DMS 273 treated with DMSO at 0.1 percent for 48 hours (cell line): ENCODE measurements around the gene VPS13A.
"Not testable (repeated sequence)": the region's sequence is repeated elsewhere in the genome, so short reads cannot be mapped to it uniquely, and the experiment has no call there.

Experiments used
- DNase-seq: peaks from one replicate; lab custom pipeline; 2025; lab: John Stamatoyannopoulos, UW

The VPS13A gene

DNA sequence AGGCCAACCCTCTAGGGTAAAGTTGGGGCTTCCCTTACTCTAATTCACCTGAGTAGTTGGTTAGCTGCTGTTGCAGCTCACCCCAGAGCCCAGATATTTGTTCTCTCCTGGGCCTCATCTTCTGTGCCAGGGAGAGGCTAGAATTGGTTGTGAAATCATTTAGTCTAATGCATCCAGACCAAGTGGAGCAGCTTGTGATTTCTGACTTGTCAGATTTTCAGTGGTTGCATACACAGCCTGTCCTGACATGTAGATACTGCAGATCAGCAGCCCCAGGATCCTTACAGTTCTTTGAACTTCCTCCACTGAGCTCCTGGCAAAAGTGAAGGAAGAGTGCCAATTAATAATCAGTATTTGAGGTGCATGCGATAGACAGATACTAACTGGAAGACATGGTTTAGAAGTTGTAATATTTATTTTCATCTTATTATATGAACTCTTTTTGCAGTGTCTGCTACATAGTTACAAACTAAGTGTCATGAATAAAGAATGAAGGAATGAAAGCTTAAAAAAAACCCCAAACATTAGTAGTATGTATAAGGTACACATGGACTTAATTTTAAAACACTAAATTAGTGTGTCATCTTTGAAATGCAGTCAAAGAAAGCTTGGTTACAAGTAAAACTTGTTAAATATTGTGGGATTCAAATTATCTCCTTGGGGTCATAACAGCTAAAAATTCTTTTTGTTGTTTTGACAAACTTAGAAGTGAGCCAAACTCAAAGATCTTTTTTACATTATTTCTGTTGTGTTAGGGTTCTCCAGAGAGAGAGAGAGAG is 128.5 kb downstream of the VPS13A start:
- no peak for DNase-seq

DNA sequence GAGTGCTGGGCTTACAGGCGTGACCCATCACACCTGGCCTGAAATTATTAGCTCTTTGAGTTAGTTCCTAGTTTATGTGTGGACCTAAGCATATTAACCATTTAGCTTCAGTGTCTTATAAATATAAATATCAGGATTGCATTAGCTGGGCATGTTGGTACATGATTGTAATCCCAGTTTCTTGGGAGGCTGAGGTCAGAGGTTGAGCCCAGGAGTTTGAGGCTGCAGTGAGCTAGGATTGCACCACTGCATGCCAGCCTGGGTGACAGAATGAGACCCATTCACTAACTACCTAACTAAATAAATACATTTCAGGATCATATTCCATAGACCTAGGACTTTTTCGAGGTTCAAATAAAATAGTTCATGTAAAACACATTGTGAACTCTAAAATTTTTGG is 129.8 kb downstream of the VPS13A start:
- no peak for DNase-seq

DNA sequence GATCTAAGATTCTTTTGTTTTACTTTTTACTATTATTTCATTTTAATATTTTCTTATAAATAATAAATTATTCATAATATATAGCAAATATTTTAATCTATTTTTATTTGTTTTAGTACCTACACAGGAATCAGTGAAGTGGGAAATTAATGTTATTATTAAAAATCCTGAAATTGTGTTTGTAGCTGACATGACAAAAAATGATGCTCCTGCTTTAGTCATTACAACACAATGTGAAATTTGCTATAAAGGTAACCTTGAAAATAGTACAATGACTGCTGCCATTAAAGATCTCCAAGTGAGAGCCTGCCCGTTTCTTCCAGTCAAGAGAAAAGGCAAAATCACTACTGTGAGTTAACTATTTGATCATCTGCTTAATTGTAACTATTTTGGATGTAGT is 138.7 kb downstream of the VPS13A start:
- no peak for DNase-seq

DNA sequence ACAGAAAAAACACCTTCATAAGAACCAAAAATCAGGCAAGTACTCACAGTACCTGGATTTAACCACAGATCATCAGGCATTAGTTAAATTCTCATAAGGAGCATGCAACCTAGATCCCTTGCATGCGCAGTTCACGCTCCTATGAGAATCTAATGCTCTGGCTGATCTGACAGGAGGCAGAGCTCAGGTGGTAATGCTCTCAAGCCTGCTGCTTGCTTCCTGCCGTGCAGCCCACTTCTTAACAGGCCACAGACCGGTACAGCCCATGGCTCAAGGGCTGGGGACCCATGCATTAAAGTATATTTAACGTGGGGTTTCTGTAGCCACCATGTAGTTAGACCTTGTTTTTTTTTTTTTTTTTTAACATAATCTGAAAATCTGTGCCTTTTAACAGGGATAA is 147.7 kb downstream of the VPS13A start:
- no peak for DNase-seq

GRCh38 chr9:77328102-77328501 is 150.8 kb downstream of the VPS13A start:
- DNase-seq: no peak

- DNase-seq: no peak
Measured at GRCh38 chr9:77370064-77370463, 192.7 kb downstream of the VPS13A start.

GRCh38 chr9:77374266-77374665 is 196.9 kb downstream of the VPS13A start:
- no peak for DNase-seq

GRCh38 chr9:77375956-77376532 is 198.7 kb downstream of the VPS13A start:
- no peak for DNase-seq

- no peak for DNase-seq
Measured at GRCh38 chr9:77384406-77384805, 207.1 kb downstream of the VPS13A start.

DNA sequence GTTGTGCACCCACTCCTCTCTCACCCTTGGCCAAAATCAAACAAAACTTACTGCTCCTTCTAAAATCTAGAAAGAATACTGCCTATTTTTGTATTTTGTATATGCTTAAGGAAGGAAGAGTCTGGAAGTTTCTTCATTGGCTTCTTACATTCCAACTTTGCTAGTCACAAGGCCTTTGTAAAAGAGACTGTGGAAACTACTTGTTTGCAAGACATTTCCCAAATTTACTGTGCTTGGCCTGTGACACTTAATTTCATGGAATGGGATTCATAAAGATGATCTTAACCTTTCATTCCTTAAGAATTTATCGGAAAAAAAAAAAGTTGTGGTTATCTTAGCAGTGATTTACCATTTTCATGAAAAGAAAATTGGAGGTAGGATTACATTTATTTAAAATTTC is 208.9 kb downstream of the VPS13A start:
- DNase-seq: no peak

- DNase-seq: no peak
Measured at GRCh38 chr9:77391834-77392233, 214.5 kb downstream of the VPS13A start.

DNA sequence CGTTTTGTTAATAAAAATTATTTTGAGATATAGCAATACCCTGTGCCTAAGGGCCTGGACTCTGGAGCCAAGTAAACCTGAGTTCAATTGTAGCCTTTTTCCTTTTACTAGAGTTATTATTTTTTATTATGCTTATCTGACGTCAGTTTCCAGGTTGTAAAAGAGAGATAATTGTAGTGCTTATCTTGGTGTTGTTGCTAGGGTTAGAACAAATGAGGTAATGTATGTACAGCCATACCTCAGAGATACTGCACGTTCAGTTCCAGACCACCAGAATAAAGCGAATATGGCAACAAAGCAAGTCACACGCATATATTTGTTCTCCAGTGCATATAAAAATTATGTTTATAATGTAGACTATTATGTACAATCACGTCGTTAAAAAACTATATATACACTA is 215.0 kb downstream of the VPS13A start:
- DNase-seq: no peak

DNA sequence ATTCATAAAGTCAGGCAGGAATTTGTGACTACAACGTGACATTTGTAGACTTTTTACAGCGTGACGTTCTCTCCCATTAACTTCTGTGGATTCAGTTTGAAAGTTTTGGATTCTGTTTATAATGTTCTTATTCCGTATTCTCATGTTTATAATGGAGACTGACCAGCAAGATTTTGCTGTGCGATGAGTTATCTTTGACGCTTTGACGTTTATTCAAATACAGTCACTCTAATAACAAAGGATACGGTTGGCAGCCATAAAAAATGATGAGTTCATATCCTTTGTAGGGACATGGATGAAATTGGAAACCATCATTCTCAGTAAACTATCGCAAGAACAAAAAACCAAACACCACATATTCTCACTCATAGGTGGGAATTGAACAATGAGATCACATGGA is 221.2 kb downstream of the VPS13A start:
- not testable (repeated sequence) for DNase-seq

- DNase-seq: no peak
Measured at GRCh38 chr9:77399964-77400363, 222.6 kb downstream of the VPS13A start.

GRCh38 chr9:77402286-77402685 is 225.0 kb downstream of the VPS13A start:
- DNase-seq: no peak

DNA sequence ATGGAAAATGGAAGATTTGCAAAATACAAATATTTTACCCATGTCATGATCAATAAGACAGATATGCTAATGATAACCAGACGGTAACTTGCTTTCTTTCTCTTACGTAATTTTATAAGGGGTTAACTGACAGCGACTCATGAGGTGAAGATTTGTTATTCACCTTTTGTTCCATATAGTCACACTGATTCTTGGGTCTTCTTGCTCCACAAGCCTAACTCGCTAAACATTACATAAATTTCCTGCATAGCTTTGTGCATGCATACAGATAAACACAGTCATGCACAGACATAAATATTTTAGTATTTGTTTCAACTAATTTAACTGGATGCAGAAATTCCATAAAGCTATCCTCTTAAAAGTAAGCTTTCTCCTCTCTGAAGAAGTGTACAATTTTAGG is 225.9 kb downstream of the VPS13A start:
- DNase-seq: no peak

GRCh38 chr9:77408521-77408920 is 231.2 kb downstream of the VPS13A start:
- not testable (repeated sequence) for DNase-seq

- no peak for DNase-seq
Measured at GRCh38 chr9:77417566-77417965, 240.2 kb downstream of the VPS13A start.

GRCh38 chr9:77418226-77418625 is 240.9 kb downstream of the VPS13A start:
- DNase-seq: no peak

DNA sequence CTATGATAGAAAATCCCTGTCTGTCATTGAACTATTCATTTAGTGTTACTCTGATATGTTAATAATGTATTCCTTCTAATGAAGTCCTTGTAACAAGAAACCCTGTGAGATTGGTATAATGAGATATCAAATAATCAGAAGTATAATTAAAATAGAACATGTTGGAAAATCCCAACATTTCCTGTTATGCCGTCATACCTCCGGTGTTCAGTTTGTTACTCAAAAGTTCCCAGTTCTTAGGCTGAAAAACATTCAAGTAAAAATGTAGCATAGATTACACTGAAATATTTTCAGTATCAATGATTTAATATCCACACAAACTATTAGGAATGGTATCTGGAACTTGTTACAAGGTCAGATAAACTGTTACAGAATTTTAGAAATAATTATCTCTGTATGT is 243.3 kb downstream of the VPS13A start:
- no peak for DNase-seq

GRCh38 chr9:77421506-77422265 is 244.4 kb downstream of the VPS13A start:
- no peak for DNase-seq

GRCh38 chr9:77422969-77423368 is 245.6 kb downstream of the VPS13A start:
- DNase-seq: no peak

- no peak for DNase-seq
Measured at GRCh38 chr9:77423841-77424240, 246.5 kb downstream of the VPS13A start.
